Stimulated activated CD4-positive, alpha-beta T cell treated with anti-CD3 and anti-CD28 coated beads, Interleukin-2, amount 100 ng/mL, for 24 hours (primary cell): Measurements from ENCODE around the gene ATG7.

ENCODE experiments used
- DNase-seq, 2 donors: peaks; one replicate each; pipeline ENCODE4 v3.0.0-alpha.2; 2020

The ATG7 gene

GRCh38 chr3:11602239-11602840 is 330.1 kb downstream of the ATG7 start:
- DNase-seq: no peak

- no peak for DNase-seq
Observed at GRCh38 chr3:11602886-11603527, 330.8 kb downstream of the ATG7 start.

- no peak for DNase-seq
Observed at GRCh38 chr3:11603628-11604027, 331.4 kb downstream of the ATG7 start.

GRCh38 chr3:11604139-11604892 is 332.1 kb downstream of the ATG7 start:
- DNase-seq: no peak

- DNase-seq: no peak
Observed at GRCh38 chr3:11605398-11605797, 333.2 kb downstream of the ATG7 start.

GRCh38 chr3:11606090-11606784 is 334.0 kb downstream of the ATG7 start:
- DNase-seq: no peak

GRCh38 chr3:11606865-11607440 is 334.8 kb downstream of the ATG7 start:
- DNase-seq: no peak
